ENCODE data around the gene FCAMR.
"Not testable (repeated sequence)": the region's sequence is repeated elsewhere in the genome, so short reads cannot be mapped to it uniquely, and the experiment has no call there.

FCAMR gene

GRCh38 chr1:206937425-206937824 lies 32.8 kb downstream of the FCAMR start:
- DNase-seq (ENCODE audit: extremely low read depth in 1 of 2, low read depth in 1 of 2): no peak

- no peak for DNase-seq (ENCODE audit: extremely low read depth in 1 of 2, low read depth in 1 of 2)
Measured at GRCh38 chr1:206935491-206936067, 34.7 kb downstream of the FCAMR start.

GRCh38 chr1:206933333-206933945 lies 36.8 kb downstream of the FCAMR start:
- DNase-seq (ENCODE audit: extremely low read depth in 1 of 2, low read depth in 1 of 2): peak in 1 of 2 donors; percentile 50

GRCh38 chr1:206932177-206932576 lies 38.1 kb downstream of the FCAMR start:
- no peak for DNase-seq (ENCODE audit: extremely low read depth in 1 of 2, low read depth in 1 of 2)

GRCh38 chr1:206931709-206932108 lies 38.6 kb downstream of the FCAMR start:
- no peak for DNase-seq (ENCODE audit: extremely low read depth in 1 of 2, low read depth in 1 of 2)

GRCh38 chr1:206930210-206930798 lies 40.0 kb downstream of the FCAMR start:
- DNase-seq (ENCODE audit: extremely low read depth in 1 of 2, low read depth in 1 of 2): peak; percentile 49 to 63

DNA sequence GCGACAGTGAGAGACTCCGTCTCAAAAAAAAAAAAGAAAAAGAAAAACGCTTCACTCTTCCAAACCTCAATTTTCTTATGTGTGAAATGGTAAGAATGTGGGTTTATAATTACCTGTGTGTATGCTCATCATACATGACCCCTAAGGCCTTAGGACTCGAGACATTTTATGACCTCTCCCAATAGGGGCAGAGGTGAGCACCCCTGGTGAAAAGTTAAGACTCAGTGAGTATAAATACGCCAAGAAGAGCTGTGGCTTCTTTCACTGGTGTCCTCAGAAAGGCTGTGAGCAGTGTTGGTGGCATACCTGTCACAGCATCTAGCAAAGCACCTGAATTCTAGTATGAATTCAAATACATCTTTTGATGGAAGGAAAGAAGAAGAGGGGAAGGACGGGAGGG lies 40.7 kb downstream of the FCAMR start:
- DNase-seq (ENCODE audit: extremely low read depth in 1 of 2, low read depth in 1 of 2): no peak

GRCh38 chr1:206926286-206926685 lies 44.0 kb downstream of the FCAMR start:
- no peak for DNase-seq (ENCODE audit: extremely low read depth in 1 of 2, low read depth in 1 of 2)

DNA sequence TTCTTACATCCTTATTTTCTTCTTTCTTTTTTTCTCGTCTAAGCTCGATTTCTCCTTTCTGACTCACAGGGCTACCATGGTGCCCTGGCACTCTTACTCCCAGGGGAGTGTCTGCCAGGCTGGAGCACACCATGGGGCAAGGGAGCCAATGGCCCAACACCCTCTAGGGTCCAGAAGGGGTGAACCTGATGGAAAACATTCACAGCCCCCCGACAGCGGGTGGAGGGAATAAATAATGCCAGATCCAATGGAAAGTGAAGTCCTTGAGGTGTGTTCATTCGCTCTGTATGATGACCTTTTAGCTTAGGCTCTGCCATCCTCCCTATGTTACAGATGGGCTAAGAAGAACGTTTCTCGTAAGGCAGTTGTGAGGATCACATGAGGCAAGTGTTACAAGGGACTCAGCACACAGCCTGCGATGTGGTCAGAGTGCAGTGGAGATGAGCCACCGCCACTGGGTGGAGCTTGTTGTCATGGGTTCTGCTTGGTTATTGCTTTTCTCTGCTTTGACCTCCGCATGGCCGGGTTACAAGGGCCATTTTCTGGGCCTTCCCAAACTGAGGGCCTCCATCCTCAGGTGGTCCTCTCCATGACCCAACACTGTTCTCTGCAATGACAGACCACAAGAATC lies 45.0 kb downstream of the FCAMR start:
- peak; percentile 44 to 69 for DNase-seq (ENCODE audit: extremely low read depth in 1 of 2, low read depth in 1 of 2)

GRCh38 chr1:206924592-206925105 lies 45.6 kb downstream of the FCAMR start:
- no peak for DNase-seq (ENCODE audit: extremely low read depth in 1 of 2, low read depth in 1 of 2)

GRCh38 chr1:206923961-206924557 lies 46.2 kb downstream of the FCAMR start:
- DNase-seq (ENCODE audit: extremely low read depth in 1 of 2, low read depth in 1 of 2): not testable (repeated sequence)

GRCh38 chr1:206923009-206923960 lies 47.0 kb downstream of the FCAMR start:
- peak in 1 of 2 donors; percentile 69 for DNase-seq (ENCODE audit: extremely low read depth in 1 of 2, low read depth in 1 of 2)

- DNase-seq (ENCODE audit: extremely low read depth in 1 of 2, low read depth in 1 of 2): no peak
Measured at GRCh38 chr1:206922524-206922923, 47.7 kb downstream of the FCAMR start.

DNA sequence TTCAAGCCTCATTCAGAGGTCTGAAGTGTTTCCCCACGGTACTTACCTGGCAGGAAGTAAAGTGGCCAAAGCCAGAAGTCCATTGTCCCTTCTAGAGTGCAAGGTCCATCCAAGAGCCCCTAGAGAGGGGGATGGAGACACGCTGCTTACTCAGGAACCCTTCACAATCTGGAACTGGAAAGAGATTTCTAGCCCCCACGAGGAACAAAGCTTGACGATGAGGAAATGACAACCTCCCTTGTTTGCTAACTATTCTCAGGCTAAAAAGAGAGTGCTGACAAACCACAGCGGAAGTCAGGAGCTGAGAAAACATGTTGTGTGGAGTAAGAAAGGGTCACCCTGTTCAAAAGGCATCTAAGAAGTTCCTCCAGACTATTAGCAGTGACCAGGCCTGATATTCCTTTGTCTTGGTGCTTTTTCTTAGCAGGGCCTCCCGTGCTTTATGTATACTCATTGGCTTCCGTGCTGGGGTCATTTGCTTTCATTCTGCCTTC lies 48.4 kb downstream of the FCAMR start, which contains the start of gene FCMR:
Gene FCMR (minus strand): TSS at position 170 of the 494 bp plus-strand sequence. CDS start 87 bp downstream, at position 83.
- no peak for DNase-seq (ENCODE audit: extremely low read depth in 1 of 2, low read depth in 1 of 2)

DNA sequence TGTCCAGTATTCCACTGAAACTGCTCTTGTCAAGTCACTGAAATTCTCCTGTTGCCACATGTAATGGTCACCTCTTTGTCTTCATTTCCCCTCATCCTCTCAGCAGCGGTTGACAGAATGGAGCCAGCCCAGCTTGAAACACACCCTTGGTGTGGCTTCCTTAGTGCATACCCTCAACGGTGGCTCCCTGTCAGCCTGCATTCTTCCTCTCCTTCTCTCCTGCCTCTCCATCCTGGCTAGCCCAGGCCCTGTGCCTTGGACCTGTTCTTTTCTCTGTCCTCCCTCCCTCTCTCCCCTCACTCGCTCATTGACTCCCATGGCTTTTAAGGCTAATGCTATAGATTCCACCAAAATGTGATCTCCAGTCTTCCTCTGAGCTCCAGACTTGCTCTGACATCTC lies 52.2 kb downstream of the FCAMR start:
- DNase-seq (ENCODE audit: extremely low read depth in 1 of 2, low read depth in 1 of 2): no peak

DNA sequence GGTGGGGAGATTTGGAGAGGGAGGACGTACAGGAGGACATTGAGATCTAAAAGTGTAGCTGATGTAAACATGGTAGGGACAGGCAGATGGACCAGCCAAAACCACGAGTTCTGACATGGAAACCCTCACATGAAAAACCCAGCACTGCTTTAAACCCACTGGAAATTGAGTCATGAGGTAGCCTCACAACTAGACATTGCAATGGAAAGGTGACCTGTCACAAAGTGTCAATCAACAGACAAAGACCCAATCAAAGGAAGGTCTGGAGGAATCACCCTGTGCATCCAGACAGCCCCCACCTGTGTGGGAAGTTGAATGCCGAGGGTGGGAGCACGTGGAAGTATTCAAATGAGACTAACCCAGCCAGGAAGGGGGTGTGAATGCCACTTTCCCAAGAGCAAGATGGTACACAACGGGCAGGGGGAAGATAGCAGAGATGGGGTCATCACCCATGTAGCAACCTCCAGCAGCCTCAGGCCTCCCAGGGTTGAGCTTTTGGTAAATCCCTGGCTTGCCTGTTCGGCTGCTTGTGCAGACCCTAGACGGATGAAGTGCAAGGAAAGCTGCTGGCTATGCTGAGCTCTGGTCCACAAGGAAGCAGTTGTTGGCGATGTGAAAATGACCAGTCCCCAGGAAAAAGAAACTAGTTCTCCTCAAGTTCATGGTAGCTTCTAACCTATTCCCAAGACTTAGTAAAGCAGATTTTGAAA lies 54.1 kb downstream of the FCAMR start:
- DNase-seq (ENCODE audit: extremely low read depth in 1 of 2, low read depth in 1 of 2): no peak

DNA sequence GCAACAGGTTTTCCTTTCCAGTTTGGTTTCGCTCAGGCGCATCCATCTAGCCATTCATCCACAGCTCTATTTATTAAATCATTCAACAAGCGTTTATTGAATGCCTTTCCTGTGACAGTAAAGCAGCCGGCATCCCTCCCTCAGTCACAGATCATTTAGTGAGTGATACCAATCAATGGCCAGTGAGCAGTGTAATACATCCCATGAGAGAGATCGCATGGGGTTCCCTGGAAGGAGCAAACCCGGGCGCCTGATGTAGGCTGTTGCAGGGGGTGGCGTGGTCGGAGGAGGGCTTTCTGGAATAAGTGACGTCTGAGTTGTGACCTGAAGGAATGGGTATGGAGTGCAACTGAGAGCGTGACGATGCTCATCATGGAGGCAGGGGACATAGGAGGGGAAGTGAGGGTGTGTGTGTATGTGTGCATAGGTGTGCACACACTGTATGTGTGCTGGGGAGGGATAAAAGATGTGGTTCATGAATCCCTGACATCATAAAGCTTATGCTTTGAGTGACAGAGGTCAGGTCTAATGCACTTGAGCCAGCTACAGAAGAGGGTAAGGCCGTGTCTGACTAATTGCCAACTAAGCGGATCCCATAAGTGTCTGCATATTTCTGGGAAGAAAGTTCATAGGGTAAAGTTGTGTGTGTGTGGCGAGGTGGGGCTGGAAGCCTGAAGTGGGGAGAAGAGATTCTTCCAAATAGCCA lies 55.1 kb downstream of the FCAMR start:
- DNase-seq (ENCODE audit: extremely low read depth in 1 of 2, low read depth in 1 of 2): no peak

DNA sequence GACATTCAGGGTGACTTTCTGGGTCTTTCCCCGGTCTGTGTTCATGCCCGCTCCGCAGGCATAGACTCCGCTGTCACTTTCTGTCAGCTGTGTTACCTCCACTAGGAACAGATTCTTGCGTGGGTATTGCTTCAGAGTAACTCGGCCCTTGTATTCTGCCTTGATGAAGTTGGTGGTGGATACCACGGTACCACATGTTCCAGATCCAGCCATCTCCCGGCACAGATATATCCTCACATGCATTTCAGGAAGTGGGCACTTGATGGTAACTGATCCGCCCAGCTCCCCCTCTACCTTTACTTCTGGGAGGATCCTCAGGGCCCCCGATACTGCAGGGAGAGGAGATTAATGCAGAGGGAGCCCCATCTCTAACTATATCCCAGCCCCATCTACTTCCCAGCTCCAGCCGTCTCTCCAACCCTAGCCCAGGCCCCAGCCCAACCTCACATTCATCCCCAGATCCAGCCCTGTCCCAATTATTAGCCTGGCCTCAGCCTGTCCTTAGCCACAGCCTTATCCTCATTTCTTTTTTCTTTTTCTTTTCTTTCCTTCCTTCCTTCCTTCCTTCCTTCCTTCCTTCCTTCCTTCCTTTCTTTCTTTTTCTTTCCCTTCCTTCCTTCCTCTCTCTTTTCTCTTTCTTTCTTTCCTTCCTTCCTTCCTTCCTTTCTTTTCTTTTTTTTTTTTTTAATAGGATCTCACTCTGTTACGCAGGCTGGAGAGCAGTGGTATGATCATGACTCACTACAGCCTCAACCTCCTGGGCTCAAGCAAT lies 56.3 kb downstream of the FCAMR start:
- no peak for DNase-seq (ENCODE audit: extremely low read depth in 1 of 2, low read depth in 1 of 2)

Data from stimulated activated CD8-positive, alpha-beta memory T cell treated with anti-CD3 and anti-CD28 coated beads, Interleukin-7, amount 100 ng/mL, for 48 hours (primary cell).